CD4-positive, alpha-beta memory T cell (primary cell): Measurements from ENCODE around the gene MEIOC. TPM values are rescaled to one million over a fixed set of nuclear protein-coding genes. Genes with fewer than 3 reads are reported as not detected.
"Not testable (repeated sequence)": the region's sequence is repeated elsewhere in the genome, so short reads cannot be mapped to it uniquely, and the experiment has no call there.

Experiments used
- CTCF ChIA-PET: fragments of 350-600 bp; sonication (Branson Sonifier 250); formaldehyde crosslinking; loops from one replicate; lab custom pipeline; 2021; ENCODE audit warnings: inconsistent platforms; ENCODE audit not compliant: partially characterized antibody; lab: Charles Lee
- POLR2A ChIA-PET: fragments of 350-600 bp; sonication (Branson Sonifier 250); formaldehyde crosslinking; loops from one replicate; lab custom pipeline; 2021; ENCODE audit not compliant: partially characterized antibody; lab: Charles Lee
- DNase-seq, 5 donors: peaks; one replicate each; pipeline versions ENCODE4 v3.0.0 to v3.0.0-alpha.2; 2020 to 2022; ENCODE audit warnings: mixed read lengths in 1 of 5
- H3K27ac ChIP-seq: one replicate; pipeline ENCODE4 v1.7.0; 2013; ENCODE audit warnings: low read depth, low read length
- H3K27me3 ChIP-seq: 2 replicates; pipeline ENCODE4 v1.7.0; 2013; ENCODE audit warnings: mild to moderate bottlenecking, low read length, moderate library complexity; ENCODE audit not compliant: insufficient read depth
- H3K36me3 ChIP-seq: 2 replicates; pipeline ENCODE4 v1.7.0; 2013; ENCODE audit warnings: mild to moderate bottlenecking, low read length, moderate library complexity; ENCODE audit not compliant: insufficient read depth
- H3K4me1 ChIP-seq: 2 replicates; pipeline ENCODE4 v1.7.0; 2013; ENCODE audit warnings: mild to moderate bottlenecking, low read length, moderate library complexity; ENCODE audit not compliant: insufficient read depth
- H3K4me3 ChIP-seq, 2 donors: one replicate each; pipeline ENCODE4 v1.7.0; 2013; ENCODE audit warnings: low read length in 2 of 2, mild to moderate bottlenecking in 1 of 2
- H3K9me3 ChIP-seq, 2 donors: one replicate each; pipeline ENCODE4 v1.7.0; 2013; ENCODE audit warnings: low read length in 2 of 2, control low read depth in 1 of 2; ENCODE audit not compliant: control insufficient read depth in 1 of 2
- H3K27ac Mint-ChIP-seq, 7 donors: one replicate each; pipeline ENCODE4 v1.8.0; 2020 to 2021; ENCODE audit warnings: mixed read lengths in 7 of 7, mild to moderate bottlenecking in 6 of 7, inconsistent platforms in 3 of 7, moderate library complexity in 3 of 7
- H3K27me3 Mint-ChIP-seq, 2 donors: one replicate each; pipeline ENCODE4 v1.8.0; 2020 to 2021; ENCODE audit warnings: mixed read lengths in 2 of 2
- H3K36me3 Mint-ChIP-seq, 2 donors: one replicate each; pipeline ENCODE4 v1.8.0; 2020 to 2021; ENCODE audit warnings: mixed read lengths in 2 of 2, inconsistent platforms in 1 of 2, mild to moderate bottlenecking in 1 of 2
- H3K4me1 Mint-ChIP-seq, 4 donors: one replicate each; pipeline ENCODE4 v1.8.0; 2020 to 2021; ENCODE audit warnings: mixed read lengths in 4 of 4, mild to moderate bottlenecking in 1 of 4
- H3K4me3 Mint-ChIP-seq, 8 donors: one replicate each; pipeline ENCODE4 v1.8.0; 2020 to 2021; ENCODE audit warnings: mixed read lengths in 8 of 8, mild to moderate bottlenecking in 7 of 8, moderate library complexity in 6 of 8, inconsistent platforms in 3 of 8
- H3K9me3 Mint-ChIP-seq, 8 donors: one replicate each; pipeline ENCODE4 v1.8.0; 2020 to 2021; ENCODE audit warnings: mixed read lengths in 8 of 8, mild to moderate bottlenecking in 5 of 8, inconsistent platforms in 3 of 8, moderate library complexity in 1 of 8
- intact Hi-C: fragments of 100-400 bp; cut with micrococcal nuclease; formaldehyde crosslinking; loops from one replicate; pipeline ENCODE4 v1.15.1; 2023
- polyA plus RNA-seq, 2 donors: library from polyadenylated mRNA; unstranded; fragments of 300-500 nt; fragmentation: Illumina TruSeq; gene quantifications; one replicate each; pipeline ENCODE4 v1.2.3, GENCODE V29; 2021
- total RNA-seq, 2 experiments: library from RNA; stranded (reverse); gene quantifications; one replicate each; pipeline ENCODE4 v1.2.3, GENCODE V29; 2021

Gene MEIOC
- total and polyA plus RNA-seq, 4 experiments from 2014 or later: 0.21 to 0.31 TPM; not detected in 2

DNA sequence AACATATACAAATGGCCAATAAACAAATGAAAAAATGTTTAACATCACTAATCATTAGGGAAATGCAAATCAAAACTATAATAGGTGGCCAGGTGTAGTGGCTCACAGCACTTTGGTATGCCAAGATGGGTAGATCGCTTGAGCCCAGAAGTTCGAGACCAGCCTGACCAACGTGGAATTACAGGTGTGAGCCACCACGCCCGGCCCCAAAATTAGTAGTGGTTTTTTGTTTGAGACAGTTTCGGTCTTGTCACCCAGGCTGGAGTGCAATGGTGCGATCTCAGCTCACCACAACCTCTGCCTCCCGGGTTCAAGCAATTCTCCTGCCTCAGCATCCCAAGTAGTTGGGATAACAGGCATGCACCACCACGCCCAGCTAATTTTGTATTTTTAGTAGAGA is 37.6 kb upstream of the MEIOC start:
- intact Hi-C loops, H3K4me1 Mint-ChIP-seq, H3K4me3 ChIP-seq, H3K27ac Mint-ChIP-seq, H3K9me3 Mint-ChIP-seq, H3K9me3 ChIP-seq, H3K36me3 ChIP-seq, H3K27ac ChIP-seq, DNase-seq, H3K4me3 Mint-ChIP-seq, H3K36me3 Mint-ChIP-seq, H3K27me3 ChIP-seq, CTCF ChIA-PET, H3K4me1 ChIP-seq, POLR2A ChIA-PET: not testable (repeated sequence)
- H3K27me3 Mint-ChIP-seq: peaks cover 13 to 24% of the 10 kb centered on the region in 2 donors

- Mint-ChIP-seq H3K4me3 (no peak overlapping the region), H3K27me3 (peaks cover 20 to 25% of the 10 kb centered on the region in 2 donors), H3K4me1 (no peaks in the 10 kb centered on the region), H3K27ac (no peak overlapping the region), H3K36me3 (no peaks in the 10 kb centered on the region), H3K9me3 (peaks cover 0 to 2% (median 0%) of the 10 kb centered on the region in 8 donors)
- CTCF ChIA-PET: no interaction called here
- H3K27ac ChIP-seq: no peak overlapping the region
- no peaks in the 10 kb centered on the region for H3K36me3 ChIP-seq
- H3K4me1 ChIP-seq: no peaks in the 10 kb centered on the region
- H3K27me3 ChIP-seq: no peaks in the 10 kb centered on the region
- no peaks in the 10 kb centered on the region for H3K9me3 ChIP-seq
- POLR2A ChIA-PET: no interaction called here
- no peak for DNase-seq
- intact Hi-C loops: no loop called here
- no peak overlapping the region for H3K4me3 ChIP-seq
Measured at GRCh38 chr17:44623070-44623725, 33.1 kb upstream of the MEIOC start.

GRCh38 chr17:44627513-44628242 is 28.6 kb upstream of the MEIOC start:
- CTCF ChIA-PET: no interaction called here
- H3K27ac ChIP-seq: no peak overlapping the region

DNA sequence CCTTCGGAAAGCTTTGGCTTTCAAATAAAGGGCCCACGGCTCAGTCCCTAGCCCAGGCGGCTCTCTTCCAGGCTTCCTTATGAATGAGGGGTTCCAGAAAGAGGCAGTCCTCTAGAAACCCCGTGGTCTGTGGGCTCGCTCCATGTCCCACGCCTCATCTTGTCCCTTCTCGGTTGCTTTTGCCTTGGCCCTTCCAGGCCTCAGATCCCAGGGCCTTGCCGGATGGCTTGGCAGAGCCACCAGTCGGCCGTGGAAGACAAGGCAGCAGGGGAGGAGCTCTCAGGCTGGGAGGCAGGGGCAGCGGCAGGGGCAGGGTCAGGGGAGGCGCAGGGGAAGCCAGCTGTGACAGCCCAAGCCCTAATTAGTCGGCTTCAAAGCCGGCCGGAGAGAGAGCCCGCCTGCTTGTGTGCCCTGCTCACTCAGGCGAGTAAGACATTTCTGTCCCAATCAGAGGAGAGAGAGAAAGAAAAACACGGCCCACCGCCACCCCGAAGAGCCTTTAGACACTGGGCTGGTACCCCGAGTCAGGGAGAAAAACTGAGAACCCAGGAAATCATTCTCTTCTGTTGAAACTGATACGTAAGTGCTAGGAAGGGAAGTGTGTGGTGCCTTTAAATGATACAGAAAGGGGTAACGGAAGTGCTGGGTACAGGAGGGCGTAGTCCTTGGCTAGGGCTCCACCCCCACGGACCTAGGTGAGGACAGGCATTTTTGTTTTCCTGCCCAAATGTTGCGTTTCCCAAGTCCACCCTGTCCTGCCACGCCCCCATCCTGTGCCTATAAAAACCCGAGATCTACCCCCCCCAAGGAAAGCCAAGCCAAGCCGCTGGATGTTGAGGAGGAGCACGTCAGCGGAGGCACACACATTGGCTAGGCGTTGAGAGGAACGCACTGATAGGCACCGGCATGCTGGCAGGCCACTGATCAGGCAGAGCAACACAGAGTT is 27.8 kb upstream of the MEIOC start:
- H3K27ac ChIP-seq: no peak overlapping the region
- DNase-seq: no peak
- no peaks in the 10 kb centered on the region for H3K36me3 ChIP-seq
- Mint-ChIP-seq H3K9me3 (peaks cover 0 to 2% (median 0%) of the 10 kb centered on the region in 8 donors), H3K27me3 (peaks cover 15 to 20% of the 10 kb centered on the region in 2 donors), H3K4me1 (no peaks in the 10 kb centered on the region), H3K36me3 (no peaks in the 10 kb centered on the region), H3K4me3 (peak overlapping the region in 1 of 8 donors; percentile 40), H3K27ac (no peak overlapping the region)
- no peak overlapping the region for H3K4me3 ChIP-seq
- no peaks in the 10 kb centered on the region for H3K9me3 ChIP-seq
- ChIA-PET POLR2A (no interaction called here), CTCF (no interaction called here)
- H3K4me1 ChIP-seq: no peaks in the 10 kb centered on the region
- intact Hi-C loops: no loop called here
- no peaks in the 10 kb centered on the region for H3K27me3 ChIP-seq

More at GRCh38 chr17:44627513-44628242, 28.6 kb upstream of the MEIOC start:
- no peaks in the 10 kb centered on the region for H3K9me3 ChIP-seq
- no peak overlapping the region for H3K4me3 ChIP-seq
- H3K4me1 ChIP-seq: no peaks in the 10 kb centered on the region
- Mint-ChIP-seq H3K27ac (no peak overlapping the region), H3K36me3 (no peaks in the 10 kb centered on the region), H3K27me3 (peaks cover 15 to 17% of the 10 kb centered on the region in 2 donors), H3K9me3 (peaks cover 0 to 2% (median 0%) of the 10 kb centered on the region in 8 donors), H3K4me3 (no peak overlapping the region), H3K4me1 (no peaks in the 10 kb centered on the region)
- H3K36me3 ChIP-seq: no peaks in the 10 kb centered on the region
- no peaks in the 10 kb centered on the region for H3K27me3 ChIP-seq
- no peak for DNase-seq
- POLR2A ChIA-PET: no interaction called here
- intact Hi-C loops: no loop called here

- H3K36me3 ChIP-seq: no peaks in the 10 kb centered on the region
- intact Hi-C loops: no loop called here
- H3K4me1 ChIP-seq: no peaks in the 10 kb centered on the region
- no peaks in the 10 kb centered on the region for H3K27me3 ChIP-seq
- Mint-ChIP-seq H3K4me3 (no peak overlapping the region), H3K27ac (no peak overlapping the region), H3K4me1 (no peaks in the 10 kb centered on the region), H3K9me3 (peaks cover 0 to 4% (median 0%) of the 10 kb centered on the region in 8 donors), H3K27me3 (peaks cover 15 to 20% of the 10 kb centered on the region in 2 donors), H3K36me3 (no peaks in the 10 kb centered on the region)
- no peaks in the 10 kb centered on the region for H3K9me3 ChIP-seq
- no peak overlapping the region for H3K27ac ChIP-seq
- ChIA-PET POLR2A (no interaction called here), CTCF (no interaction called here)
- no peak overlapping the region for H3K4me3 ChIP-seq
- no peak for DNase-seq
Measured at GRCh38 chr17:44629314-44629713, 27.0 kb upstream of the MEIOC start.

DNA sequence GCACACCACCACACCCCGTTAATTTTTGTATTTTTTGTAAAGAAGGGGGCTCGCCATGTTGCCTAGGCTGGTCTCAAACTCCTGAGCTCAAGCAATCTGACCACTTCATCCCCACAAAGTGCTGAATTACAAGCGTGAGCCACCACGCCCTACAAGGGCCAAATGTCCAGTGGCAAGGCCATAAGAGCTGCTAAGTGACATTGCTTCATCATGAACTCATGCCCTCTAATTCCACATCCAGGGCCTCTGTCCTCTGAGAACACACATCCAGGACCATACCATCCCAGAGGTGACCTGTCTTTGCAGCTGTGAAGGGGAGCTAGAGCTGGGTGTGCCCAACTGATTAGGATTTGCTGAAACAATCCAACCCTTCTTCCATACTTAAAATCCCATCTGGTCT is 25.6 kb upstream of the MEIOC start:
- ChIA-PET CTCF (no interaction called here), POLR2A (no interaction called here)
- Mint-ChIP-seq H3K4me3 (no peak overlapping the region), H3K27ac (no peak overlapping the region), H3K36me3 (no peaks in the 10 kb centered on the region), H3K27me3 (peaks cover 12 to 20% of the 10 kb centered on the region in 2 donors), H3K4me1 (no peaks in the 10 kb centered on the region), H3K9me3 (peaks cover 0 to 4% (median 0%) of the 10 kb centered on the region in 8 donors)
- no peak for DNase-seq
- intact Hi-C loops: no loop called here
- Histone ChIP-seq H3K4me3 (no peak overlapping the region), H3K9me3 (no peaks in the 10 kb centered on the region), H3K36me3 (no peaks in the 10 kb centered on the region), H3K27me3 (no peaks in the 10 kb centered on the region), H3K27ac (no peak overlapping the region), H3K4me1 (no peaks in the 10 kb centered on the region)

- H3K36me3 Mint-ChIP-seq: no peaks in the 10 kb centered on the region
- no peaks in the 10 kb centered on the region for H3K4me1 Mint-ChIP-seq
- peak overlapping the region in 1 of 7 donors; percentile 31 for H3K27ac Mint-ChIP-seq
- H3K27ac ChIP-seq: no peak overlapping the region
- H3K4me3 Mint-ChIP-seq: no peak overlapping the region
- peaks cover 0 to 2% (median 0%) of the 10 kb centered on the region in 8 donors for H3K9me3 Mint-ChIP-seq
- intact Hi-C loops: no loop called here
- H3K4me1 ChIP-seq: no peaks in the 10 kb centered on the region
- no peak for DNase-seq
- no peaks in the 10 kb centered on the region for H3K27me3 ChIP-seq
- POLR2A ChIA-PET: no interaction called here
- H3K4me3 ChIP-seq: no peak overlapping the region
- CTCF ChIA-PET: no interaction called here
- H3K27me3 Mint-ChIP-seq: peaks cover 0 to 13% of the 10 kb centered on the region in 2 donors
- no peaks in the 10 kb centered on the region for H3K9me3 ChIP-seq
- H3K36me3 ChIP-seq: no peaks in the 10 kb centered on the region
Measured at GRCh38 chr17:44633998-44634397, 22.3 kb upstream of the MEIOC start.
